Measurements from ENCODE around the gene YOD1.

The YOD1 gene

GRCh38 chr1:207039380-207040180 lies 11.4 kb downstream of the YOD1 start:
- peaks cover 10% of the 10 kb centered on the region for H3K36me3 ChIP-seq (replicated peaks; ENCODE audit: low read depth, low read length)
- TF ChIP-seq EZH2phosphoT487 (IDR thresholded peaks at IDR 0.05; ENCODE audit: low read depth) (no peak), CTCF (IDR thresholded peaks at IDR 0.05; ENCODE audit: low read depth, low read length) (no peak)
- H2AFZ ChIP-seq (ENCODE audit: low read depth, low read length): no peak overlapping the region
- H3K9me3 ChIP-seq (ENCODE audit: insufficient read depth, low read length): no peaks in the 10 kb centered on the region
- H3K79me2 ChIP-seq (ENCODE audit: low read length): no peaks in the 10 kb centered on the region
- no peaks in the 10 kb centered on the region for H3K4me1 ChIP-seq (ENCODE audit: low read length)
- no peak overlapping the region for H3K9ac ChIP-seq (ENCODE audit: low read length)
- no peaks in the 10 kb centered on the region for H4K20me1 ChIP-seq (ENCODE audit: insufficient read depth, low read length)
- H3K4me2 ChIP-seq (ENCODE audit: low read length): no peak overlapping the region
- H3K4me3 ChIP-seq (ENCODE audit: low read length): no peak overlapping the region
- H3K27me3 ChIP-seq (ENCODE audit: low read depth, low read length): peaks cover 31% of the 10 kb centered on the region
- no peak overlapping the region for H3K27ac ChIP-seq (ENCODE audit: low read length)

- peaks cover 52% of the 10 kb centered on the region for H3K27me3 ChIP-seq (ENCODE audit: low read depth, low read length)
- H3K4me2 ChIP-seq (ENCODE audit: low read length): no peak overlapping the region
- H3K27ac ChIP-seq (ENCODE audit: low read length): no peak overlapping the region
- H4K20me1 ChIP-seq (ENCODE audit: insufficient read depth, low read length): no peaks in the 10 kb centered on the region
- H2AFZ ChIP-seq (ENCODE audit: low read depth, low read length): no peak overlapping the region
- no peaks in the 10 kb centered on the region for H3K9me3 ChIP-seq (ENCODE audit: insufficient read depth, low read length)
- H3K36me3 ChIP-seq (replicated peaks; ENCODE audit: low read depth, low read length): no peaks in the 10 kb centered on the region
- no peaks in the 10 kb centered on the region for H3K79me2 ChIP-seq (ENCODE audit: low read length)
- H3K4me1 ChIP-seq (ENCODE audit: low read length): 0 out of 2 replicates have a peak, but pooled peaks cover 3% of the 10 kb centered on the region
- no peak overlapping the region for H3K9ac ChIP-seq (ENCODE audit: low read length)
- no peak for TF ChIP-seq CTCF (IDR thresholded peaks at IDR 0.05; ENCODE audit: low read depth, low read length)
- TF ChIP-seq EZH2phosphoT487 (IDR thresholded peaks at IDR 0.05; ENCODE audit: low read depth): no peak
- H3K4me3 ChIP-seq (ENCODE audit: low read length): no peak overlapping the region
Observed at GRCh38 chr1:207036865-207037264, 14.1 kb downstream of the YOD1 start.

- Histone ChIP-seq H3K36me3 (replicated peaks; ENCODE audit: low read depth, low read length) (no peaks in the 10 kb centered on the region), H3K4me1 (ENCODE audit: low read length) (0 out of 2 replicates have a peak, but pooled peaks cover 3% of the 10 kb centered on the region), H4K20me1 (ENCODE audit: insufficient read depth, low read length) (no peaks in the 10 kb centered on the region), H3K27me3 (ENCODE audit: low read depth, low read length) (peaks cover 61% of the 10 kb centered on the region), H3K4me2 (ENCODE audit: low read length) (no peak overlapping the region), H3K79me2 (ENCODE audit: low read length) (no peaks in the 10 kb centered on the region), H3K27ac (ENCODE audit: low read length) (no peak overlapping the region), H3K4me3 (ENCODE audit: low read length) (no peak overlapping the region), H3K9me3 (ENCODE audit: insufficient read depth, low read length) (no peaks in the 10 kb centered on the region), H2AFZ (ENCODE audit: low read depth, low read length) (no peak overlapping the region), H3K9ac (ENCODE audit: low read length) (no peak overlapping the region)
- TF ChIP-seq EZH2phosphoT487 (IDR thresholded peaks at IDR 0.05; ENCODE audit: low read depth) (no peak), CTCF (IDR thresholded peaks at IDR 0.05; ENCODE audit: low read depth, low read length) (no peak)
Observed at GRCh38 chr1:207035877-207036551, 15.0 kb downstream of the YOD1 start.

- Histone ChIP-seq H3K4me2 (ENCODE audit: low read length) (no peak overlapping the region), H3K4me1 (ENCODE audit: low read length) (peaks cover 4% of the 10 kb centered on the region; the same call in 1 of the 2 replicates)
- TF ChIP-seq EZH2phosphoT487 (IDR thresholded peaks at IDR 0.05; ENCODE audit: low read depth) (no peak), CTCF (IDR thresholded peaks at IDR 0.05; ENCODE audit: low read depth, low read length) (no peak)
Observed at GRCh38 chr1:207034998-207035397, 16.0 kb downstream of the YOD1 start.

More at GRCh38 chr1:207034998-207035397, 16.0 kb downstream of the YOD1 start:
- no peak overlapping the region for H3K27ac ChIP-seq (ENCODE audit: low read length)
- H3K4me3 ChIP-seq (ENCODE audit: low read length): no peak overlapping the region
- no peaks in the 10 kb centered on the region for H3K9me3 ChIP-seq (ENCODE audit: insufficient read depth, low read length)
- no peaks in the 10 kb centered on the region for H3K36me3 ChIP-seq (replicated peaks; ENCODE audit: low read depth, low read length)
- H4K20me1 ChIP-seq (ENCODE audit: insufficient read depth, low read length): no peaks in the 10 kb centered on the region
- H3K79me2 ChIP-seq (ENCODE audit: low read length): no peaks in the 10 kb centered on the region
- no peak overlapping the region for H2AFZ ChIP-seq (ENCODE audit: low read depth, low read length)
- H3K27me3 ChIP-seq (ENCODE audit: low read depth, low read length): peaks cover 71% of the 10 kb centered on the region
- H3K9ac ChIP-seq (ENCODE audit: low read length): no peak overlapping the region

Measured in OCI-LY3 (cell line).